GM12865 (cell line): ENCODE results near the gene RXFP1.

ENCODE experiments used
- DNase-seq: peaks from one replicate; pipeline ENCODE4 v3.0.0; 2010; ENCODE audit warnings: low read depth
- H3K4me3 ChIP-seq: 2 replicates; pipeline ENCODE4 v1.5.1; 2011; ENCODE audit warnings: mild to moderate bottlenecking, low read depth, low read length, control low read depth
- CTCF ChIP-seq: IDR thresholded peaks from 2 replicates; pipeline ENCODE4 v1.5.1; 2011; ENCODE audit warnings: low read length, control low read depth, low read depth, inconsistent platforms; ENCODE audit not compliant: insufficient read depth; ENCODE audit errors: missing control alignments

RXFP1 gene

DNA sequence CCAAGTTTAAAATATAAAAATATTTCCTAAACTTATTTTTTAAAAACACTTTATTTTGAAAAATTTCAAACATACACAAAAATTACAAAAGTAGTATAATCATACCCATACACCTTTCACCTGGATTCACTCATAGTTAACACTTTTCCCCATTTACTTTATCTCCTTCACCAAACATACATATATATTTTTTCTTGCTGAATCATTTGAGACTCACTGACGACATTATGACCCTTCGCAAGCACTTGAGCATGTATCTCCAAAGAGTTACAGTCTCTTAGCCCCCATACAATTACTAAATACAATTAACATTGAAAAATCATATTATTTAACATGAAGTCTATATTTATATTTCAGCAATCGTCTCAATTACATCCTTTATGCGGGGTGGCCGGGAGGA, 19.8 kb downstream of the RXFP1 start:
- H3K4me3 ChIP-seq, result no peak overlapping the region
- DNase-seq, result no peak
- no peak for TF ChIP-seq CTCF

- no peak overlapping the region for H3K4me3 ChIP-seq
- TF ChIP-seq CTCF, result no peak
- no peak for DNase-seq
These were observed 21.5 kb downstream of the RXFP1 start for GRCh38 chr4:158543191-158543590.

DNA sequence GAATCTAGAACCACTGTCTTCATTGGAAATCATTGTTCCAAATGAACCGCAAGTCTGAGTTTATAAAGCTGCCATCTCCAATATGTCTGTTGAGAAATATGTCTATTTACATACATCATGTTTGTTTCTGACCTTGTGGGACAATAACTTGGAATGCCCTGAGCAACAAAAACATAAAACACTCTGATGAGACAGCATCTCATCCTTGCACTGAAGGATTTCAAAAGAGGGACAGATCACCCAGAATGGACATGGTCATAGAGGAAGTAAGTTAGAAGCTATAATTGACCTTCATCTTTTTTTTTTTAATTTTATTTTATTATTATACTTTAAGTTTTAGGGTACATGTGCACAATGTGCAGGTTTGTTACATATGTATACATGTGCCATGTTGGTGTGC, 22.5 kb downstream of the RXFP1 start:
- TF ChIP-seq CTCF, result no peak
- no peak for DNase-seq

DNA sequence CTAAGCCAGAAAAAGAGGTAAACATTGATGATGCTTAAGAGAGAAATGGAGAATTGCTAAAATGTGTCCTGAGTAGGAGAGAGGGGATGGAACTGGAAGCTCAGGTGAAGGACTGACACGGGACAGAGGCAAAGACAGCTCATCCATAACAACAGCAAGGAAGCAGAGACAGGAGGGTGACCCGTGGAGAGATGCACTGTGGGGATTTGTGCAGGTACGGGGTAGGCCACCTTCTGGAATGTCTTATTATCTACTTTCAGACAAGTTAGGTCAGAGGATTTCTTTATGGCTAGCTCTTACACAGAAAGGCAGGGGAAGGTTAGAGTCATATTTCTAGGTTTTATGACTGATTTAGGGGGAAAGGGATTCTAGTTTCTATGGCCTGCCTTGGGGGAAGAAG, 31.7 kb downstream of the RXFP1 start:
- no peak for DNase-seq
- no peak overlapping the region for H3K4me3 ChIP-seq
- no peak for TF ChIP-seq CTCF

More for the DNA sequence above, 22.5 kb downstream of the RXFP1 start:
- H3K4me3 ChIP-seq, result no peak overlapping the region

DNA sequence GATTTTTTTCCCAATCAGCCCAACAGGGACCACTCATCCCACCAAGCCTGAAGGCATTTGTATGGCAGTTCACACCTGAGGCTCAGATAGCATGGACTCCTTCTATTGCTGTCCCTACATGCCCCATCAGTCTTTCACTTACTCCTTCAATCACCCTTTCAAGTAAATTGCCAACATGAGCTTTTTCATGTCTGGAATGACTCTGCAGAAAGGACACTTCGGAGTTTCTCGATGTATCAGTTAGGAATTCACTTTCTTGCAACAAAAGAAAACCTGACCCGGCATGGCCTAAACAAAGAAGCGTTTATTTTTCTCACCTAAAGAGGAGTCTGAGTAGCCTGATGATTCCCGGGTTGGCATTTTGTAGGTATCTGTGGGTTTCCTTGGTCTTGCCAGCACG, 38.6 kb downstream of the RXFP1 start:
- H3K4me3 ChIP-seq, result no peak overlapping the region
- no peak for TF ChIP-seq CTCF
- DNase-seq, result no peak

- no peak for TF ChIP-seq CTCF
- no peak overlapping the region for H3K4me3 ChIP-seq
- DNase-seq, result no peak
These were observed 45.2 kb downstream of the RXFP1 start for GRCh38 chr4:158566860-158567259.

DNA sequence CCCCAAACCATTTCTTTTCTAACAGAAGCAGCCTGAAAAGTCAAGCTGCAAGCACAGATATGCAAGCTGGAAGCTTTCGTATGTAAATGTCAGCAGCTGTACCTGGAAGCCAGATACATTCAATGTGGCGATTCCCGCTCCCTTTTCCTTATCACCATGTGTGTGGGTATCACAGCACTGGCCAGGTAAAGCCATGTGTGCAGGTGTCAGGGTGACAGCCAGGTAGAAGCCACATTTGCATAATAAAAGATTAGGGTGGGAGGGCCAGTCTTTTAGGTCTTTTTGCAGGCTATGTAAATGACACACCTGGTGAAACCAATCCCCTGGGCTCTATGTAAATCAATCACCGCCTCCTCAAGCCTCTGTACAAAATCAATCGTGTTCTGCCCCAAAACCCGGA, 50.1 kb downstream of the RXFP1 start:
- no peak for DNase-seq
- no peak for TF ChIP-seq CTCF
- H3K4me3 ChIP-seq, result no peak overlapping the region
